Superior temporal gyrus (tissue), 1 donor: Measurements from ENCODE around the gene BTD.

Source experiments
- DNase-seq: peaks from one replicate; pipeline ENCODE4 v3.0.0-alpha.2; 2016; ENCODE audit errors: extremely low spot score

The BTD gene

GRCh38 chr3:15636028-15636709, 34.6 kb downstream of the BTD start:
- DNase-seq = no peak

- DNase-seq = no peak
Observed at GRCh38 chr3:15637131-15637951, 35.8 kb downstream of the BTD start.

DNA sequence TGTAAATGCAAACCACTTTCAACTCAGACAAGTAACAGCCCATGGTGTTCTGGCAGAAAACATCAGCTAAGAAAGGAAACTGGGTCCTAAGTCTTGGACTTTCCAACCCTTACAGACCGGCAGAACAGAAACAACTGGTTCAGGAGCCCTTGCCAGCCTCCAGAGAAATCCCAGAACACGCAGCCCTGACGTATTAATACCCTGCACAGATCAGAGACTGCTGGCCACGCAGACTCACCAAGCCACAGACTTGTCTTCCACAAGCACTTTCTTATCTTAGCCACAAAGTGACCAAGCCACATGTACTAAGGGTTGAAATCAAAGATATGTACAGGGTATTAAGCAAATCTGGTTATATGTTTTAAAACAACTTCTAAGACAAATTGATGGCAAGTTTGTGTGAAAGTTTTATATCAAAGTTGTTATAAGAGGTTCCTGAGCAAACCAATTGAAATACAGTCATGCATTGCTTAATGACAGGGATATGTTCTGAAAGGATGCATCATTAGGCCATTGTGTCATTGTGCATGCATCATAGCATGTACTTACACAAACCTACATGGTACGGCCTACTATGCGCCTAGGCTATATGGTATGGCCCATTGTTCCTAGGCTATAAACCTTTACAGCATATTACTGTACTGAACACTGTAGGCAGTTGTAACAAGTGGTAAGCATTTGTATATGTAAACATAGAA, 36.8 kb downstream of the BTD start:
- no peak for DNase-seq

GRCh38 chr3:15638891-15639262, 37.3 kb downstream of the BTD start:
- DNase-seq = no peak

DNA sequence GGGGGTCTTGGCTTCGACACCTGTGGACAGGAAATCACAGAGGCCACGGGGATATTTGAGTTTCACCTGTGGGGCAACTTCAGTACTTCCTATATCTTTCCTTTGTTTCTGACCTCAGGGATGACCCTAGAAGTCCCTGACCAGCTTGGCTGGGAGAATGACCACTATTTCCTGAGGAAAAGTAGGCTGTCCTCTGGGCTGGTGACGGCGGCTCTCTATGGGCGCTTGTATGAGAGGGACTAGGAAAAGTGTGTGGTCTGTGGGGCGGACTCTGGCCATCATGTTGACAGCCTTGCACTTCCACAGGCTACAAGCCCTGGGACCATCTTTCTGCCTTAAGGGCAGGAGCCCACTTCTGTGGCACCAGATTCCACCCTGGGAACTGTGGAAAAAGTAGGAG, 43.7 kb downstream of the BTD start:
- DNase-seq = no peak

DNA sequence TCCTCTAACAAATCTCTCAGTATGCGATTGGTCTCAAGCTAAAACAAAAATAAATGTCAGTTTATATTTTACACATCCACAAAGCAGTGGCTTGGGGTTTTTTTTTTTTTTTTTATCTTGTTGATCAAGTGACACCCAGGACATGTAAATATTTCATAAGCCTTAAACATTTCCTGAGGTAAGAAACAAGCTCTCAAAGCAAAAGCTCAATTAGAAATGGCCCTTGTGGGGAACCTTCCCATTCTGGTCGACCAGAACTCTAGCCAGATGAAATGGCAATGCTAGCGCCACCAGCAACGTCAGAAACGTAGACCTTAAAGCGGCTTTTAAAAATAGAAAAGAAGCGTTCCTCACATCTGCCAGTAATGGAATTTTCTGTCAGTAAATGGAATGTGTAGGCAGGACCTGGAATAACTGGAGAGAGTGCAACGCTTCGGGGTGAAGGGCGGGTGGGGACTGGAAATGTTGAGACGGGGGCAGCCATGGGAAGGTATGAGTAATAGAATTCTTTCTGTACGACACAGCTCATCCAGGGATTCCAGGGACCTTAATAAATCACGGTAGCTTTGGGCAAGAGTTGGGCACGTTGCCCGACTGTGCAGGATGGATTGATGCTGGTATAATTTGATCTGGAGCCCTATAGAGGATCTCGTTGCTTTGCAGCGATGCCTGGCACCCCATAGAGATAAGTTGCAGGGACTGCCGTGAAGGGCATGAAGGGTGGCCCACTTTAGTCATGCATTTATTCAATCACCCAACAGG, 44.4 kb downstream of the BTD start:
- no peak for DNase-seq

DNA sequence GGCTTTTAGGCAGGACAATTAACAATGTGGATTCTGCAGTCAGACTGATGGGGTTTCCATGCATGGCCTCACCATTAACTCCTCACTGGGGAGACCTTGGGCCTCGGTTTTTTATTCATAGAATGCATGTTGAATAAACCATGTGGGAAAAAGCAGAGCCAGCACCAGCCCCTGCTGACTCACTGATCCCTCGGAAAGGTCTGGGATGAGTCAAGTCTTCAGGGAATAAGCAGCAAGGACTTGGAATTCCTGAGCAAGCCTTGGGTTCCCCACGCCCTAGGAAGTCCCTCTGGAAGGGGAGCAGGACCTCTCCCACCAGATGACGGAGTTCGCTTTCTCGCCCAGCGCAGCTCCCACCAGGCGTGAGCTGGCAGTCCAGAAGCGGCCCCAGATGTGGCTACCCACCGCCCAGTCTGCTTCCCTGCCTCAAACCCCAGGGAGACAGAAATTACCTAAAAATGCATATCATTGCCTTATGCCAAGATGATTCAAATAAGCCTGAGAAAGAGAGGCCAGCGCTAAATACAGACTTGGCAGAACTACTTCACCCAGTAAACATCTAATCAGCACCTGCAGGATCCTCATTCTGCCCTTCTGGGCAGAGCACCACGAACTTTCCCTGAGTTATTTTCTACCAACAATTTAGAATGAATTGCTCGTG, 45.4 kb downstream of the BTD start:
- DNase-seq = peak; percentile 46

DNA sequence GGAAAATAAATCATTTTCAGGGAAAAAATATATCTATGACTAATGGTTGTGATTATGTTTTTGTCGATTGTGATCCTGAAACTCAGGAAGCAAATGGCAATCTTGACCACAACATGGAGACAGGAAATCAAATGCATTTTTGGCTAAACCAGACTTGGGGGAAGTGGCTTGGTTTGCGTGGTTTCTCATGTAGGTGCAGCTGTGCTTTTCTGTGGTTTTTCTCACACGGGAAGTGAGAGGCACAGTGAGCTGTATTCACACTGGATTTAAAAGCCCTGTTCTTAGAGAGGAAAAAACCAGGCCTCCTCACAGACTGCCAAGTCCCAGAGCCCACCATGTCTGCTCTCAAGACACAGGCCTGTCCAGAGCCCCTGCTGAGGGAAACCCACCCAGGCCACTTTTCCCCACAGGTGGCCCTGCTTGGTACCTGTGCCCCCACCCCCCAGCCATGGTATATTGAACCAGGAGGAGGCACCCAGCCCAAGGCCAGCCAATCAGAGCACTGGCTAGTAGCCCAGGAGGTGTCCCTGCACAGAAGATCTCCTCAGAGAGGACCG, 46.1 kb downstream of the BTD start:
- DNase-seq = peak; percentile 59

DNA sequence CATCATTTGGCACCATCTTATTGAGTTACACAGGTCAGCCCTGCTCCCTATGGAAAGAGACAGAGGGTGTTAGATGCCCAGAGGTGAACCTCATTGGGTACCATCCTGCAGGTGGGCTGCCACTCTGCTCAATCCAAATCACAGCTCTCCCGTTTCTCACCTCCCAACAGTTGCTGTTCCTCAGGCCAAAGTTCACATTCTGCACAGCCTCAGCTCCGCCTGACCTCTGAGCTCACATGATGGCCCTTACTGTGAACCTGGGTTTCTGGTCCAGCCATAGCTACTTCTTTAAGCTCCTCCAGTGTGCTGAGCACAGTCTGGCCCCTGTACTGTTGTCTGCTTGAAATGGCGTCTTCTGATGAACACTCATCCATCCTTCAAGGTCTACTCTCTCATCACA, 47.8 kb downstream of the BTD start:
- DNase-seq = no peak

DNA sequence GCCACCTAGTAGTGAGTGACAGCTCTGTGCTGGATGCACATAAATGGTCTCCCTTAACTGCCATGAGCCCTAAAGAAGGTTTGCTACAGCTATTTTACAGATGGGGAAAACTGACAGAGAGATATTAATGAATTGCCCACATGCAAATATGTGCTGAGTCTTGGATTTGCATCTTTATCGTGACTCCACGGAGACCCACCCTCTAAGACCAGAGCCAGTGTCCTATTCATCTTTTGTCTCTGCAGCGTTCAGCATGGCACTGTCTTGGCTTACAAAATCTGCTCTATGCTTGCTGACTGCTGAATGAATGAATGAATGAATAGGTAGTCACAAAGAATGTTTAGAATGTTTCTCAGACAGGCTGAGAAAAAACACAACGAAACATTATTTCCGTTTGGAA, 48.3 kb downstream of the BTD start:
- no peak for DNase-seq

DNA sequence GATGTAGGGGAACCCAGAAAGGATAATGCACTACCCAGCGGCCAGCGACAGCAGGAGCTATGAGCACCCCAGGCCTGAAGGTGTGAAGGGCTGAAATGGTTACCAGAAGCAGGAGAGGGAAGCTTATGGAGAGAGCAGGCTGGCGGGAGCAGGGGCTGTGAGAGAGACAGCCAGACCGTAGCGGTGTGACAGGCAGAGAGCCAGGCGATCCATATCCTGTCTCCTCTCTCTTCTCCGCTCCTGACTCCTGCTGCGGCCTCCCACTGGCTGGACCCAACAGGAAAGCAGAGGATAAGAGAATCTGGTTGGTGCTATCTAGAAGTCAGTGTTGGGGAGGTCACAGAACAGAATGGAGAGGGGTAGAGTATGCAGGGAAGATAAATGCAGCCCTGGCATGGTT, 49.9 kb downstream of the BTD start:
- no peak for DNase-seq

DNA sequence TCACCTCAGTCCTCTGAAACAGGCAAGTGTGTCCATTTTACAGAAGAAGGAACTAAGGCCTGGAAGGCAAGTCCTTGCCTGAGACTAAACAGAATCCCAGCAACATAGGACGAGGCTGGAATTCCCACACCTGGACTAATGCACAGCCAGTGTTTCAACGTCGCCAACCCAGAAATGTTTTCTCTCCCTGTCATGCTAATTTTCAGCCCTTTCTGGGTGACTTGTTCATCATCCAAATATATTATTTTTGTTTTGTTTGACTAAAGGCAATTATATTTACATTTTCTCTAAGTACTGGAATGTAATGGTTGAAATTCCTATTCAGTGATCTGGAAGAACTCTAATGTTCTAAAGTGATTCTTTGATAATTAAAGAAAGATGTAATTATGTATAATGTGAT, 51.8 kb downstream of the BTD start:
- no peak for DNase-seq

DNA sequence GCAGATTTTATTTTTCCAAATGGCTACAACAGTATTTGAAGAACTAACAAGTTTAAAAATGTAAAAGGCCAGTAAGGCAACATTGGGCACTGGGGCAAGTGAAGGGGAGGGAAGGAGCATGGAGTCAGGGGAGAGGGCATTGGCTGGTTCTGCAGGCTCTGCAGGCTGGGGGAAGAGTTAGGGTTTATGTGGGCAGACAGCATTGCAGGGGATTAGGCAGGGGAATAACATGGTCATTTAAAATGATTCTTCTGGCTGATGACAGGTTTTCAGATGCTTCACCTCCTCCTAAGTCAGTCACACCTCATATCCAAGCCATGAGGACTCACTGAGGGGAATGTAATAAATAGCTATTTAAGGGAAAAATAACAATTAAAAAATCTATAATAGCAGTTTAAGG, 52.6 kb downstream of the BTD start:
- no peak for DNase-seq

GRCh38 chr3:15654891-15655290, 53.3 kb downstream of the BTD start:
- DNase-seq = peak; percentile 93

DNA sequence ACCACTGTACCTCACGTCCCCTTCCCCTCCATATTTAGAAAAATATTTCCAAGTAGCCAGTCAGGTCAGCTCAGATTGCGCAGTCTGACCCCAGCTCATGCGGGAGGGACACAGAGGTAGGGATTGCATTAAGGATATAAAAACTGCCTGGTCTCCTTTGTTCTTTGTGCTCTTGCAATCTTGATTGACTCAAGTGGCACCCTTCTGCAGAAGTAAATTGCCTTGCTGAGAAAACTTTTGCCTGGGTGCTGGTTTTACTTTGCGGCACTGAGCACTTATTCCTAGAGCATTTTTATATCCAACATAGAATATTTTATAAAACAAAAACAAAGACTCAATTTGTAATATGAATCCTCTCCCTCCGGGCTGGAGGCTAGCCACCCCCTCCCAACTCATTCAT, 54.8 kb downstream of the BTD start:
- no peak for DNase-seq

GRCh38 chr3:15657016-15657415, 55.5 kb downstream of the BTD start:
- DNase-seq = no peak

- DNase-seq = no peak
Observed at GRCh38 chr3:15659254-15659975, 57.9 kb downstream of the BTD start.

GRCh38 chr3:15660055-15660935, 58.8 kb downstream of the BTD start:
- DNase-seq = no peak

GRCh38 chr3:15664144-15664543, 62.6 kb downstream of the BTD start:
- no peak for DNase-seq
